AG10803 (cell line): ENCODE results near the gene PATE2.

Experiments
- DNase-seq: peaks from one replicate; pipeline ENCODE4 v3.0.0; 2010; ENCODE audit warnings: low read depth
- H3K4me3 ChIP-seq: 2 replicates; pipeline ENCODE4 v1.5.1; 2011; ENCODE audit warnings: mild to moderate bottlenecking, low read length, control low read depth
- CTCF ChIP-seq: conservative IDR thresholded peaks from 2 replicates; pipeline ENCODE4 v1.5.1; 2011; ENCODE audit warnings: mild to moderate bottlenecking, low read length, control low read depth, inconsistent platforms

Gene PATE2

GRCh38 chr11:125728969-125729368, 49.7 kb downstream of the PATE2 start:
- TF ChIP-seq CTCF, result no peak
- no peak overlapping the region for H3K4me3 ChIP-seq
- no peak for DNase-seq
